K562 (cell line): ENCODE results near the gene SLC13A3. TPM values are rescaled to one million over a fixed set of nuclear protein-coding genes. Genes with fewer than 3 reads are reported as not detected.

Experiments used
- AFF1 ChIP-seq, 2 experiments: fragments of 450-650 bp; IDR thresholded peaks; 2 replicates each; pipeline ENCODE4 v1.6.1; 2018; ENCODE audit warnings: mild to moderate bottlenecking in 2 of 2, low read depth in 1 of 2; ENCODE audit not compliant: partially characterized antibody in 2 of 2
- BCL6 ChIP-seq: fragments of 250-450 bp; sonication (Bioruptor Pico); IDR thresholded peaks from 2 replicates; pipeline ENCODE4 v1.4.0; 2020
- CREBBP ChIP-seq: IDR thresholded peaks from one replicate; pipeline ENCODE4 v1.6.1; 2012; ENCODE audit warnings: low read depth, mild to moderate bottlenecking, control low read depth, inconsistent platforms, low read length
- CREM ChIP-seq: IDR thresholded peaks from 2 replicates; pipeline ENCODE4 v1.6.1; 2014; ENCODE audit warnings: antibody characterized with exemption, low read depth
- EHMT2 ChIP-seq: fragments of 450-650 bp; IDR thresholded peaks from 2 replicates; pipeline ENCODE4 v1.6.1; 2018; ENCODE audit warnings: antibody characterized with exemption
- NFIC ChIP-seq: fragments of 450-650 bp; IDR thresholded peaks from 2 replicates; pipeline ENCODE4 v1.6.1; 2017; ENCODE audit warnings: mild to moderate bottlenecking, inconsistent platforms
- PHB ChIP-seq: fragments of 250-450 bp; sonication (Bioruptor Pico); IDR thresholded peaks from 2 replicates; pipeline ENCODE4 v1.5.0; 2021
- RCOR1 ChIP-seq, 2 experiments: IDR thresholded peaks; 2 replicates each; pipeline ENCODE4 v1.6.1; 2012; ENCODE audit warnings: low read depth in 2 of 2, low read length in 2 of 2, borderline replicate concordance in 1 of 2, improper control_type of control experiment in 1 of 2
- RNF2 ChIP-seq: sonication (generic); IDR thresholded peaks from 2 replicates; pipeline ENCODE4 v1.6.1; 2016
- SMARCA5 ChIP-seq: fragments of 450-650 bp; IDR thresholded peaks from 2 replicates; pipeline ENCODE4 v1.6.1; 2016
- ZMIZ1 ChIP-seq, 2 experiments: fragments of 150-350 bp in 1 of 2; IDR thresholded peaks; 2 replicates each; pipeline ENCODE4 v1.6.1; 2012 to 2016; ENCODE audit warnings: low read depth in 2 of 2, low read length in 2 of 2, mild to moderate bottlenecking in 1 of 2, moderate library complexity in 1 of 2
- ZNF146 ChIP-seq: IDR thresholded peaks from one replicate; pipeline ENCODE4 v1.6.1; 2018; ENCODE audit warnings: missing compliant biosample characterization; ENCODE audit not compliant: unreplicated experiment
- ZNF197 ChIP-seq: fragments of 200-800 bp; sonication (Bioruptor generic); IDR thresholded peaks from 2 replicates; pipeline ENCODE4 v1.6.1; 2016; ENCODE audit warnings: low read depth, missing genetic modification characterization, missing compliant biosample characterization
- ZNF717 ChIP-seq: fragments of 250-450 bp; sonication (Bioruptor Pico); IDR thresholded peaks from 2 replicates; pipeline ENCODE4 v1.5.0; 2021
- polyA plus RNA-seq, 8 experiments: library from polyadenylated mRNA; depleted of rRNA in 4 of 8; stranded (reverse) in 5 of 8; unstranded in 3 of 8; fragments of >200 nt; fragmentation: Nextera tagmentation in 2 of 8; fragmentation: Illumina TruSeq in 1 of 8; extraction: Ambion mirVana in 2 of 8; extraction: Trizol in 1 of 8; gene quantifications; 2 replicates each; pipeline versions ENCODE4 v1.2.1 to v1.2.3, GENCODE V29; 2011 to 2014; ENCODE audit warnings: inconsistent platforms in 1 of 8, missing spikeins in 1 of 8
- total RNA-seq, 7 experiments: library from RNA; depleted of rRNA in 6 of 7; stranded (reverse); fragments of >200 nt in 6 of 7; fragmentation: Illumina TruSeq in 2 of 7; extraction: Trizol in 2 of 7; gene quantifications; 2 replicates each; pipeline versions ENCODE4 v1.2.1 to v1.2.3, GENCODE V29; 2011 to 2021; ENCODE audit warnings: low replicate concordance in 1 of 7
- TF ChIP-seq, protein P1 (sequence below), 3 experiments: fragments of 200-800 bp in 1 of 3; sonication (Bioruptor generic) in 1 of 3; sonication (generic) in 1 of 3; formaldehyde crosslinking in 1 of 3; IDR thresholded peaks; 2 replicates each; pipeline versions ENCODE4 v1.6.1 to v1.8.0; 2016 to 2022; ENCODE audit warnings: mild to moderate bottlenecking in 2 of 3, missing compliant biosample characterization in 2 of 3, missing genetic modification characterization in 2 of 3, missing genetic modification reagents in 1 of 3

SLC13A3 gene
- total and polyA plus RNA-seq, 9 of the 15 experiments (the other 6 are each of a cell fraction or from before 2014, with no cell fraction given), result 5.5 to 16.4 (median 8.5) TPM

GRCh38 chr20:46648903-46649649 lies 2.2 kb downstream of the SLC13A3 start (continued):
- TF ChIP-seq RCOR1 (IDR thresholded peaks at IDR 0.05; ENCODE audit: borderline replicate concordance in 1 of 2, low read depth in 2 of 2, low read length in 2 of 2), result peak in 1 of 2 experiments; percentile 68; a peak in 2 of 4 replicates
- no peak for TF ChIP-seq ZNF717 (CRISPR knock-in tag)
- peak; percentile 65 for TF ChIP-seq NFIC
- TF ChIP-seq ZNF197, result no peak
- no peak for TF ChIP-seq AFF1 (IDR thresholded peaks at IDR 0.05; ENCODE audit: low read depth in 1 of 2, partially characterized antibody in 2 of 2)
- no peak for TF ChIP-seq BCL6 (CRISPR knock-in tag)
- peak; percentile 89 for TF ChIP-seq SMARCA5
- peak; percentile 61; the same call in 1 of the 2 replicates for TF ChIP-seq CREM
- no peak for TF ChIP-seq RNF2
- TF ChIP-seq ZNF146 (CRISPR knock-in tag), result no peak
- peak; percentile 63; the same call in 1 of the 2 replicates for TF ChIP-seq EHMT2
- TF ChIP-seq PHB, result no peak
- 0 out of 4 replicates have a peak, but pooled peaks of 1 of the 2 experiments have one; percentile 62 for TF ChIP-seq ZMIZ1 (IDR thresholded peaks at IDR 0.05; ENCODE audit: low read depth in 2 of 2, low read length in 2 of 2)
- TF ChIP-seq CREBBP, result no peak
- TF ChIP-seq, protein P1, sequence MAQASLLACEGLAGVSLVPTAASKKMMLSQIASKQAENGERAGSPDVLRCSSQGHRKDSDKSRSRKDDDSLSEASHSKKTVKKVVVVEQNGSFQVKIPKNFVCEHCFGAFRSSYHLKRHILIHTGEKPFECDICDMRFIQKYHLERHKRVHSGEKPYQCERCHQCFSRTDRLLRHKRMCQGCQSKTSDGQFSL (CRISPR knock-in tag; IDR thresholded peaks at IDR 0.05), result no peak
- TF ChIP-seq, protein P1 (tag; IDR thresholded peaks at IDR 0.05), result no peak
